ENCODE measurements around the gene NTMT1.

- TF ChIP-seq CTCF (IDR thresholded peaks at IDR 0.05; ENCODE audit: insufficient read depth, low read depth, low read length) (no peak), EZH2 (IDR thresholded peaks at IDR 0.05; ENCODE audit: insufficient read depth, low read length) (no peak)
Observed at GRCh38 chr9:129598089-129598596, 27.8 kb upstream of the NTMT1 start.
